GM12878 (cell line): ENCODE data around the gene SYN1. TPM values are rescaled to one million over a fixed set of nuclear protein-coding genes. Genes with fewer than 3 reads are reported as not detected.
A peak's percentile ranks its signal among the peaks of the same experiment; 100 is the strongest.

ENCODE experiments used
- ATAC-seq: fragments of 200-7000 bp; cut with Tn5 transposase; 3 replicates; pipeline ENCODE4 v1.9.1; 2020; ENCODE audit warnings: mild to moderate bottlenecking, moderate library complexity
- BruUV-seq: library from RNA; stranded (reverse); fragments of 400-500 nt; replicated peaks from 2 replicates; lab custom pipeline; 2021; lab: Mats Ljungman, UMichigan
- CTCF ChIA-PET: fragments of 300-600 bp; sonication (Branson Sonifier 250); formaldehyde crosslinking; extraction: SDS; loops from one replicate; lab custom pipeline; 2021; ENCODE audit warnings: inconsistent platforms; lab: Yijun Ruan, JAX
- POLR2A ChIA-PET: fragments of 350-600 bp; formaldehyde crosslinking; extraction: SDS; loops from one replicate; lab custom pipeline; 2021; ENCODE audit warnings: inconsistent platforms; lab: Charles Lee
- RAD21 ChIA-PET: fragments of 300-600 bp; sonication (Branson Sonifier 250); formaldehyde crosslinking; loops from one replicate; lab custom pipeline; 2023; ENCODE audit warnings: antibody characterized with exemption; ENCODE audit not compliant: unreplicated experiment; lab: Charles Lee
- SMC1A ChIA-PET: fragments of 300-600 bp; sonication (Branson Sonifier 250); formaldehyde crosslinking; loops from one replicate; lab custom pipeline; 2023; ENCODE audit not compliant: unreplicated experiment, uncharacterized antibody; lab: Charles Lee
- DNase-seq: peaks from one replicate; pipeline ENCODE4 v3.0.0-alpha.2; 2011; ENCODE audit warnings: low read depth, low spot score
- FAIRE-seq: peaks from 3 replicates; lab custom pipeline; 2011; peaks lifted over from hg19 to GRCh38; lab: Jason Lieb, UNC
- H2AFZ ChIP-seq: 2 replicates; pipeline ENCODE4 v1.6.0; 2011; ENCODE audit warnings: low read depth, low read length, control low read depth; ENCODE audit not compliant: control insufficient read depth
- H3K27ac ChIP-seq: 2 replicates; pipeline ENCODE4 v1.5.1; 2011; ENCODE audit warnings: control low read depth; ENCODE audit not compliant: control insufficient read depth, insufficient read depth
- H3K27me3 ChIP-seq, 2 experiments: replicated peaks in 1 of 2; 2 replicates each; pipeline versions ENCODE4 v1.6.0 to v1.6.1; 2011; ENCODE audit warnings: low read length in 1 of 2; ENCODE audit not compliant: control insufficient read depth in 2 of 2, insufficient read depth in 2 of 2
- H3K36me3 ChIP-seq, 2 experiments: 2 replicates each; pipeline ENCODE4 v1.5.1; 2011; ENCODE audit warnings: low read length in 1 of 2; ENCODE audit not compliant: control insufficient read depth in 2 of 2, insufficient read depth in 2 of 2
- H3K4me1 ChIP-seq: 2 replicates; pipeline ENCODE4 v1.6.1; 2011; ENCODE audit warnings: mild to moderate bottlenecking, low read length, moderate library complexity, mixed read lengths; ENCODE audit not compliant: control insufficient read depth, insufficient read depth
- H3K4me2 ChIP-seq: 2 replicates; pipeline ENCODE4 v1.6.0; 2011; ENCODE audit warnings: control low read depth; ENCODE audit not compliant: control insufficient read depth, insufficient read depth
- H3K4me3 ChIP-seq: fragments of 200-600 bp; sonication (generic); 2 replicates; pipeline ENCODE4 v1.5.1; 2016
- H3K79me2 ChIP-seq: 2 replicates; pipeline ENCODE4 v1.6.0; 2011; ENCODE audit warnings: low read length; ENCODE audit not compliant: control insufficient read depth, insufficient read depth
- H3K9ac ChIP-seq: 2 replicates; pipeline ENCODE4 v1.8.0; 2011; ENCODE audit warnings: low read length, control low read depth, mixed read lengths; ENCODE audit not compliant: control insufficient read depth, insufficient read depth
- H3K9me3 ChIP-seq: replicated peaks from 3 replicates; pipeline ENCODE4 v1.5.1; 2011; ENCODE audit warnings: mild to moderate bottlenecking, low read length; ENCODE audit not compliant: control insufficient read depth, insufficient read depth
- H4K20me1 ChIP-seq: 2 replicates; pipeline ENCODE4 v1.6.0; 2011; ENCODE audit not compliant: control insufficient read depth, insufficient read depth
- CBFB ChIP-seq: IDR thresholded peaks from 2 replicates; pipeline ENCODE4 v1.6.1; 2016; ENCODE audit warnings: antibody characterized with exemption, low read depth
- E2F4 ChIP-seq: IDR thresholded peaks from 2 replicates; pipeline ENCODE4 v1.6.1; 2012; ENCODE audit warnings: low read depth, low read length, improper control_type of control experiment
- EED ChIP-seq: sonication (generic); IDR thresholded peaks from 2 replicates; pipeline ENCODE4 v1.6.1; 2016; ENCODE audit warnings: antibody characterized with exemption, low read depth
- HCFC1 ChIP-seq: fragments of 150-350 bp; IDR thresholded peaks from 2 replicates; pipeline ENCODE4 v1.6.1; 2014; ENCODE audit warnings: low read length
- MEF2B ChIP-seq: fragments of 450-650 bp; IDR thresholded peaks from 2 replicates; pipeline ENCODE4 v1.6.1; 2018; ENCODE audit warnings: mild to moderate bottlenecking, moderate library complexity; ENCODE audit not compliant: partially characterized antibody, poor library complexity, severe bottlenecking
- PKNOX1 ChIP-seq: fragments of 450-650 bp; IDR thresholded peaks from 2 replicates; pipeline ENCODE4 v1.6.1; 2016; ENCODE audit warnings: mild to moderate bottlenecking
- POLR2A ChIP-seq: IDR thresholded peaks from 2 replicates; pipeline ENCODE4 v1.6.1; 2011; ENCODE audit warnings: low read depth, mild to moderate bottlenecking, low read length
- POLR2AphosphoS2 ChIP-seq: IDR thresholded peaks from 2 replicates; pipeline ENCODE4 v1.6.1; 2011; ENCODE audit warnings: low read depth, mild to moderate bottlenecking, low read length, improper control_type of control experiment, moderate library complexity
- SPI1 ChIP-seq: IDR thresholded peaks from 2 replicates; pipeline ENCODE4 v1.6.1; 2011; ENCODE audit warnings: low read depth, mild to moderate bottlenecking, low read length, moderate library complexity, borderline replicate concordance; ENCODE audit not compliant: insufficient read depth
- STAT3 ChIP-seq: IDR thresholded peaks from 2 replicates; pipeline ENCODE4 v1.6.1; 2011; ENCODE audit warnings: low read depth, low read length, improper control_type of control experiment
- SUPT20H ChIP-seq: IDR thresholded peaks from 2 replicates; pipeline ENCODE4 v1.6.1; 2011; ENCODE audit warnings: low read depth, mild to moderate bottlenecking, low read length, moderate library complexity, borderline replicate concordance; ENCODE audit not compliant: control insufficient read depth
- TCF7 ChIP-seq: IDR thresholded peaks from 2 replicates; pipeline ENCODE4 v1.6.1; 2014; ENCODE audit warnings: antibody characterized with exemption, borderline replicate concordance
- WRNIP1 ChIP-seq: IDR thresholded peaks from 2 replicates; pipeline ENCODE4 v1.6.1; 2011; ENCODE audit warnings: low read depth, low read length, improper control_type of control experiment, borderline replicate concordance
- YBX1 ChIP-seq: fragments of 450-650 bp; IDR thresholded peaks from 2 replicates; pipeline ENCODE4 v1.6.1; 2016; ENCODE audit warnings: antibody characterized with exemption
- ZBED1 ChIP-seq: IDR thresholded peaks from 2 replicates; pipeline ENCODE4 v1.6.1; 2016; ENCODE audit warnings: borderline replicate concordance
- WGBS: methylation state at CpG from one replicate; pipeline ENCODE4 v1.1.6; 2016; ENCODE audit warnings: low lambda C conversion rate; ENCODE audit not compliant: insufficient replicate concordance, insufficient coverage; ENCODE audit errors: missing lambda C conversion rate; 5-methylcytosine and 5-hydroxymethylcytosine counted together
- in situ Hi-C: fragments of 300-500 bp; cut with MboI; formaldehyde crosslinking; loops from 9 replicates; pipeline ENCODE4 v1.14.3; 2018; ENCODE audit warnings: mixed read lengths
- intact Hi-C: fragments of 100-400 bp; cut with micrococcal nuclease; formaldehyde crosslinking; loops from one replicate; pipeline ENCODE4 v1.14.2; 2022; ENCODE audit not compliant: unreplicated experiment
- polyA plus RNA-seq, 11 experiments: library from polyadenylated mRNA; depleted of rRNA in 4 of 11; unstranded in 6 of 11; stranded (reverse) in 5 of 11; fragments of >200 nt; fragmentation: Nextera tagmentation in 4 of 11; fragmentation: Illumina TruSeq in 1 of 11; extraction: Ambion mirVana in 4 of 11; extraction: Trizol in 1 of 11; gene quantifications; 1 replicate in 1 of 11; 2 replicates in 10 of 11; pipeline versions ENCODE4 v1.2.1 to v1.2.3, GENCODE V29; 2011 to 2016; ENCODE audit warnings: inconsistent platforms in 2 of 11, missing spikeins in 2 of 11, low read depth in 1 of 11
- total RNA-seq, 4 experiments: library from RNA; depleted of rRNA in 3 of 4; stranded (reverse); fragments of >200 nt in 3 of 4; fragmentation: Illumina TruSeq in 1 of 4; extraction: Trizol in 1 of 4; gene quantifications; 2 replicates each; pipeline versions ENCODE4 v1.2.1 to v1.2.3, GENCODE V29; 2013 to 2021

The SYN1 gene
- total and polyA plus RNA-seq, 10 of the 15 experiments (the other 5 are each of a cell fraction or from before 2014, with no cell fraction given), result 0.09 to 0.57 (median 0.16) TPM; not detected in 3

GRCh38 chrX:47628982-47629381, 9.3 kb upstream of the SYN1 start (continued):
- TF ChIP-seq MEF2B, result peak; percentile 93
- TF ChIP-seq STAT3, result no peak

- FAIRE-seq (no peak), ATAC-seq (no peak), DNase-seq (no peak)
- SMC1A ChIA-PET, result no interaction called here
- no peaks in the 10 kb centered on the region; the same call in 2 of the 3 replicates for H3K9me3 ChIP-seq
- H3K79me2 ChIP-seq, result no peaks in the 10 kb centered on the region
- BruUV-seq, result no TSS peak
- WGBS, result 66% methylated on average over 2 of the region's 2 CpGs
- H3K4me3 ChIP-seq, result no peak overlapping the region
- no peaks in the 10 kb centered on the region; a peak in 1 of 4 replicates for H3K36me3 ChIP-seq
- peaks cover 15% of the 10 kb centered on the region for H3K4me1 ChIP-seq
- no peak overlapping the region for H2AFZ ChIP-seq
- RAD21 ChIA-PET, result no interaction called here
- in situ Hi-C loops, result no loop called here
- no peaks in the 10 kb centered on the region for H4K20me1 ChIP-seq
- no peaks in the 10 kb centered on the region for H3K27me3 ChIP-seq
- intact Hi-C loops, result loop anchor here (5.0 kb wide), 1 partner anchor 43 kb away; the partner anchor contains the start of gene TIMP1
- POLR2A ChIA-PET, result interaction anchor here (1.3 kb wide), 1 partner anchor 46 kb away, joined by 3 read pairs; no protein-coding TSS in a partner anchor
- no peak overlapping the region for H3K9ac ChIP-seq
- TF ChIP-seq WRNIP1, result no peak
- no peak overlapping the region for H3K4me2 ChIP-seq
- CTCF ChIA-PET, result interaction anchor here (1.2 kb wide), 1 partner anchor 19 kb away, joined by 4 read pairs; no protein-coding TSS in a partner anchor
- H3K27ac ChIP-seq, result no peak overlapping the region
Measured at GRCh38 chrX:47625365-47625764, 5.7 kb upstream of the SYN1 start.

- intact Hi-C loops (no loop called here), in situ Hi-C loops (no loop called here)
- SMC1A ChIA-PET, result interaction anchor here (1.0 to 1.3 kb wide), 2 partner anchors 19 to 126 kb away, joined by 3 read pairs; no protein-coding TSS in a partner anchor
- no peak for FAIRE-seq
- RAD21 ChIA-PET, result no interaction called here
- Histone ChIP-seq H3K4me2 (no peak overlapping the region), H4K20me1 (no peaks in the 10 kb centered on the region), H3K27me3 (no peaks in the 10 kb centered on the region), H3K9me3 (no peaks in the 10 kb centered on the region; the same call in 2 of the 3 replicates), H2AFZ (no peak overlapping the region; the same call in 1 of the 2 replicates), H3K4me3 (no peak overlapping the region; the same call in 1 of the 2 replicates), H3K4me1 (peaks cover 4% of the 10 kb centered on the region; the same call in 1 of the 2 replicates), H3K79me2 (no peaks in the 10 kb centered on the region), H3K9ac (no peak overlapping the region), H3K27ac (no peak overlapping the region), H3K36me3 (no peaks in the 10 kb centered on the region; a peak in 1 of 4 replicates)
- WGBS, result 29% methylated on average over 33 of the region's 35 CpGs
- DNase-seq, result no peak
- 0 out of 3 replicates have a peak, but pooled peaks have one; percentile 8 for ATAC-seq
- CTCF ChIA-PET, result no interaction called here
- POLR2A ChIA-PET, result no interaction called here
- BruUV-seq, result no TSS peak
- TF ChIP-seq POLR2AphosphoS2, result no peak
- peak; percentile 52 for TF ChIP-seq PKNOX1
- TF ChIP-seq HCFC1, result no peak
- no peak for TF ChIP-seq SPI1
- no peak for TF ChIP-seq SUPT20H
- no peak for TF ChIP-seq ZBED1
- no peak for TF ChIP-seq TCF7
- TF ChIP-seq POLR2A, result no peak
- TF ChIP-seq E2F4, result no peak
- no peak for TF ChIP-seq YBX1
- TF ChIP-seq CBFB, result no peak
- no peak for TF ChIP-seq EED
Measured at GRCh38 chrX:47623540-47624027, 3.9 kb upstream of the SYN1 start.
